H1 (cell line): ENCODE results near the gene TDRD9. TPM values are rescaled to one million over a fixed set of nuclear protein-coding genes. Genes with fewer than 3 reads are reported as not detected.

Experiments
- CHD7 ChIP-seq: fragments of 300-600 bp; sonication (generic); IDR thresholded peaks from 2 replicates; pipeline ENCODE4 v1.7.1; 2012; ENCODE audit warnings: low read length, moderate library complexity, mild to moderate bottlenecking, inconsistent platforms; ENCODE audit not compliant: insufficient replicate concordance
- FOSL1 ChIP-seq: IDR thresholded peaks from 2 replicates; pipeline ENCODE4 v1.6.1; 2011; ENCODE audit warnings: mild to moderate bottlenecking, low read depth, low read length, moderate library complexity; ENCODE audit not compliant: insufficient read depth
- polyA plus RNA-seq, 7 experiments: library from polyadenylated mRNA; depleted of rRNA in 3 of 7; stranded (reverse) in 5 of 7; unstranded in 2 of 7; fragments of >200 nt in 5 of 7; fragments of 200-250 nt in 2 of 7; gene quantifications; 1 replicate in 5 of 7; 2 replicates in 1 of 7; 4 replicates in 1 of 7; pipeline versions ENCODE4 v1.2.1 to v1.2.3, GENCODE V29; 2011 to 2013; ENCODE audit warnings: missing spikeins in 2 of 7, mixed read lengths in 2 of 7
- total RNA-seq: library from RNA; stranded (reverse); fragmentation: NEBNext Ultra II Directional; extraction: Animal tissue kit (Norgen Biotek cat#: 25700); gene quantifications from 2 replicates; pipeline ENCODE4 v1.2.1, GENCODE V29; 2021

TDRD9 gene
- total and polyA plus RNA-seq, 2 of the 8 experiments (the other 6 are each of a cell fraction or from before 2014, with no cell fraction given): not detected

GRCh38 chr14:103885509-103885932 lies 42.7 kb upstream of the TDRD9 start (continued):
- no peak for TF ChIP-seq CHD7
- TF ChIP-seq FOSL1: no peak
